NB4 (cell line): ENCODE data around the gene PPIB.

Source experiments
- DNase-seq: peaks from one replicate; pipeline ENCODE4 v3.0.0; 2010; ENCODE audit warnings: low read depth
- H3K4me3 ChIP-seq: one replicate; pipeline ENCODE4 v1.5.1; 2011; ENCODE audit warnings: mild to moderate bottlenecking, low read depth, low read length, moderate library complexity
- CTCF ChIP-seq: IDR thresholded peaks from one replicate; pipeline ENCODE4 v1.5.1; 2012; ENCODE audit warnings: low read depth, low read length
- MAX ChIP-seq: IDR thresholded peaks from 2 replicates; pipeline ENCODE4 v1.6.1; 2011; ENCODE audit warnings: low read depth, low read length
- MYC ChIP-seq: IDR thresholded peaks from 2 replicates; pipeline ENCODE4 v1.6.1; 2011; ENCODE audit warnings: low read depth, low read length
- POLR2A ChIP-seq: IDR thresholded peaks from 2 replicates; pipeline ENCODE4 v1.6.1; 2011; ENCODE audit warnings: mild to moderate bottlenecking; ENCODE audit not compliant: insufficient read length; ENCODE audit errors: extremely low read depth

Gene PPIB

DNA sequence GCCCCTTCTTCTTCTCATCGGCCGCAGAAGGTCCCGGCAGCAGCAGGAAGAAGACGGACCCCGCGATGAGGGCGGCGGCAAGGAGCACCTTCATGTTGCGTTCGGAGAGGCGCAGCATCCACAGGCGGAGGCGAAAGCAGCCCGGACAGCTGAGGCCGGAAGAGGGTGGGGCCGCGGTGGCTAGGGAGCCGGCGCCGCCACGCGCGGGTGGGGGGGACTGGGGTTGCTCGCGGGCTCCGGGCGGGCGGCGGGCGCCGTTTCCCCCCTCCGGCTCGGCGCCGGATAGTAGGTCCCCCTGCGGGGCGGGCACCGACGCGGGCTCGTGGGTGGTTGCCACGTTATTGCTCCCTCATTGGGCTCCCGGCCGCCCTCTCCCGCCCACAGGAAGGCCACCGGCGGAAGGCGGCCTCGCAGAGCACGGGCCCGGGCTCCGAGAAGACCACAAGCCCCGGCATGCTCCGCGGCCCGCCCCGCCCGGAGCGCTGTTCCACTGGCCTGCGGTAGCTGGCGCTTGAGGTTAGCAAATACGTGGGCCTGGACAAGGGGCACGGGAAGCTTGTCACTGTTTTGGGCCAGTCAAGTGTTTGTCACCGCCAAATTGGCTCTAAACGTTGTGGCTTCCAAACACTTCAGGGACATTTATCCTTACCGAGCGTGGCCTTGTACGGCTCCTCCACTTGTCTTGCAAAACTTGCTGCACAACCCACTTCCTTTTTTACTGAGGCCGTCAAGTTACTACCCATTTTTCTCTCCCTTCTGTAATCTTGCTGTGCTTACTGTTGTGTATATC lies at the start of gene PPIB:
TSS of gene PPIB (minus strand) at position 154 of the 790 bp plus-strand sequence. CDS start at position 118, 36 bp downstream.
- DNase-seq = peak; percentile 99
- TF ChIP-seq POLR2A = peak; percentile 80
- peak; percentile 71 for TF ChIP-seq MAX
- no peak for TF ChIP-seq CTCF
- peak; percentile 88 for TF ChIP-seq MYC
- H3K4me3 ChIP-seq = peak within 1 kb of the TSS; percentile 73

- no peak for TF ChIP-seq CTCF
- no peak for TF ChIP-seq MYC
- TF ChIP-seq MAX = no peak
- TF ChIP-seq POLR2A = no peak
- no peak overlapping the region for H3K4me3 ChIP-seq
- DNase-seq = no peak
These were observed 48.9 kb upstream of the PPIB start for GRCh38 chr15:64211696-64212095.

GRCh38 chr15:64210371-64210770 lies 47.5 kb upstream of the PPIB start:
- H3K4me3 ChIP-seq = no peak overlapping the region
- TF ChIP-seq MYC = no peak
- TF ChIP-seq MAX = no peak
- TF ChIP-seq CTCF = no peak
- no peak for TF ChIP-seq POLR2A
- no peak for DNase-seq

DNA sequence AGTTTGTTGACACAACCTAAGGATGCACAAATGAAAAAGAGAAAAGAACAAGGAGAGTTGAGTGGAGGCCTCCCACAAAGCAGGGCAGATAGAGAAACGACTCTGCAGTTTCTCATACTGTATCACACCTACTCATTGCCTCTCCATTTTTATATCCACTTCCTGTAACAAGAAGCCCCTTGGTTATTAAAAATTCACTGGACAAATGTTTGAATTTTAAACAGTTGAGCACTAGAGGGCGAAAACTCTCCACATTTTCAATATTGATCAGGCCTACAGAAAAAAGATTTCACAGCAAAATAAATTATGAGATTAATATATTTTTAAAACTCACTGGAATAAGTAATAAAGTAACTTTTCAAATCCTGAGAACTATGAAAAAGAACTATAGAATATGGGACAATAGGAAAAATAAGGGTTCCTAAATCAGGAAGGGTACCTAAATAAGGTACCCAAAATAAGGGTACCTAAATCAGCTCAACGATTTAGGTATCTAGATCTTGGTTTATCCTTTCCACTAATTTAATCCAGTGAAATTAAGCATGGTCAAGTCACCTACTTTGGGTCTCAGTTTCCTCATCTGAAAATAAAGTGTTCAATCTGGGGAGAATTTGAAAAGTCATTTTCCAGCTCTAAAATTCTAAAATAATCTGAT lies 47.0 kb upstream of the PPIB start:
- DNase-seq = peak; percentile 55
- no peak for TF ChIP-seq MAX
- TF ChIP-seq CTCF = peak; percentile 2
- no peak overlapping the region for H3K4me3 ChIP-seq

- DNase-seq = no peak
- no peak overlapping the region for H3K4me3 ChIP-seq
- no peak for TF ChIP-seq CTCF
- no peak for TF ChIP-seq MYC
- TF ChIP-seq MAX = no peak
- no peak for TF ChIP-seq POLR2A
These were observed 42.4 kb upstream of the PPIB start for GRCh38 chr15:64205202-64205601.
